Parathyroid adenoma (tissue), 2 donors: Measurements from ENCODE around the gene PARD3B.

Source experiments
- H2AFZ ChIP-seq: fragments of 300-600 bp; sonication (generic); one replicate; pipeline ENCODE4 v1.7.0; 2017; ENCODE audit warnings: antibody characterized with exemption, mild to moderate bottlenecking
- H3K27ac ChIP-seq: fragments of 300-600 bp; sonication (generic); one replicate; pipeline ENCODE4 v1.7.0; 2017
- H3K27me3 ChIP-seq: fragments of 300-600 bp; sonication (generic); one replicate; pipeline ENCODE4 v1.7.0; 2017; ENCODE audit warnings: low read length; ENCODE audit not compliant: control insufficient read depth, insufficient read depth
- H3K36me3 ChIP-seq: fragments of 300-600 bp; sonication (generic); one replicate; pipeline ENCODE4 v1.7.0; 2017; ENCODE audit warnings: low read length; ENCODE audit not compliant: control insufficient read depth, insufficient read depth
- H3K4me1 ChIP-seq: fragments of 300-600 bp; sonication (generic); one replicate; pipeline ENCODE4 v1.7.0; 2017; ENCODE audit warnings: control low read depth
- H3K4me2 ChIP-seq: fragments of 300-600 bp; sonication (generic); one replicate; pipeline ENCODE4 v1.7.0; 2017; ENCODE audit warnings: low read length
- H3K4me3 ChIP-seq: fragments of 300-600 bp; sonication (generic); one replicate; pipeline ENCODE4 v1.7.0; 2017; ENCODE audit warnings: low read depth, low read length
- H3K79me2 ChIP-seq: fragments of 300-600 bp; sonication (generic); one replicate; pipeline ENCODE4 v1.7.0; 2017; ENCODE audit warnings: control low read depth
- H3K9ac ChIP-seq: fragments of 300-600 bp; sonication (generic); one replicate; pipeline ENCODE4 v1.7.0; 2017; ENCODE audit warnings: mild to moderate bottlenecking
- H3K9me3 ChIP-seq: fragments of 300-600 bp; sonication (generic); one replicate; pipeline ENCODE4 v1.7.0; 2017; ENCODE audit warnings: low read length; ENCODE audit not compliant: control insufficient read depth
- CTCF ChIP-seq: fragments of 300-600 bp; sonication (generic); IDR thresholded peaks from one replicate; pipeline ENCODE4 v1.7.0; 2017; ENCODE audit warnings: antibody characterized with exemption, mild to moderate bottlenecking
- donor health status: primary hyperparathyroidism.

The PARD3B gene

GRCh38 chr2:204898928-204899640 is 353.8 kb downstream of the PARD3B start:
- Histone ChIP-seq H3K9ac (no peak overlapping the region), H3K4me2 (no peak overlapping the region), H2AFZ (no peak overlapping the region), H3K79me2 (peaks cover 20% of the 10 kb centered on the region), H3K27me3 (no peaks in the 10 kb centered on the region), H3K36me3 (no peaks in the 10 kb centered on the region), H3K4me3 (no peak overlapping the region), H3K9me3 (no peaks in the 10 kb centered on the region), H3K4me1 (no peaks in the 10 kb centered on the region), H3K27ac (no peak overlapping the region)
- TF ChIP-seq CTCF = no peak

- Histone ChIP-seq H2AFZ (no peak overlapping the region), H3K9ac (no peak overlapping the region), H3K9me3 (no peaks in the 10 kb centered on the region), H3K4me2 (no peak overlapping the region), H3K79me2 (peaks cover 20% of the 10 kb centered on the region), H3K4me3 (no peak overlapping the region), H3K36me3 (no peaks in the 10 kb centered on the region), H3K27me3 (no peaks in the 10 kb centered on the region), H3K4me1 (peaks cover under 1% of the 10 kb centered on the region), H3K27ac (no peak overlapping the region)
- no peak for TF ChIP-seq CTCF
Observed at GRCh38 chr2:204899983-204900382, 354.7 kb downstream of the PARD3B start.

GRCh38 chr2:204900487-204900886 is 355.2 kb downstream of the PARD3B start:
- H2AFZ ChIP-seq = no peak overlapping the region
- no peak for TF ChIP-seq CTCF
- H3K4me1 ChIP-seq = peaks cover 4% of the 10 kb centered on the region
- no peaks in the 10 kb centered on the region for H3K9me3 ChIP-seq
- no peak overlapping the region for H3K27ac ChIP-seq
- H3K9ac ChIP-seq = no peak overlapping the region
- no peak overlapping the region for H3K4me2 ChIP-seq
- peaks cover 20% of the 10 kb centered on the region for H3K79me2 ChIP-seq
- H3K27me3 ChIP-seq = no peaks in the 10 kb centered on the region
- no peaks in the 10 kb centered on the region for H3K36me3 ChIP-seq
- no peak overlapping the region for H3K4me3 ChIP-seq

GRCh38 chr2:204900910-204901309 is 355.6 kb downstream of the PARD3B start:
- Histone ChIP-seq H3K36me3 (no peaks in the 10 kb centered on the region), H2AFZ (no peak overlapping the region), H3K27me3 (no peaks in the 10 kb centered on the region), H3K27ac (no peak overlapping the region), H3K9me3 (no peaks in the 10 kb centered on the region), H3K4me3 (no peak overlapping the region), H3K9ac (no peak overlapping the region), H3K79me2 (peaks cover 20% of the 10 kb centered on the region), H3K4me1 (peaks cover 5% of the 10 kb centered on the region), H3K4me2 (no peak overlapping the region)
- TF ChIP-seq CTCF = no peak

- H3K4me3 ChIP-seq = no peak overlapping the region
- no peaks in the 10 kb centered on the region for H3K27me3 ChIP-seq
- no peaks in the 10 kb centered on the region for H3K36me3 ChIP-seq
- peaks cover 17% of the 10 kb centered on the region for H3K79me2 ChIP-seq
- no peak overlapping the region for H3K27ac ChIP-seq
- H3K9ac ChIP-seq = no peak overlapping the region
- TF ChIP-seq CTCF = no peak
- no peaks in the 10 kb centered on the region for H3K9me3 ChIP-seq
- no peak overlapping the region for H2AFZ ChIP-seq
- peaks cover 5% of the 10 kb centered on the region for H3K4me1 ChIP-seq
- H3K4me2 ChIP-seq = no peak overlapping the region
Observed at GRCh38 chr2:204901591-204901990, 356.3 kb downstream of the PARD3B start.
